Fibroblast of villous mesenchyme (primary cell): Measurements from ENCODE around the gene PCDHA5. TPM values are rescaled to one million over a fixed set of nuclear protein-coding genes. Genes with fewer than 3 reads are reported as not detected.
A peak's percentile ranks its signal among the peaks of the same experiment; 100 is the strongest.
"Not testable (repeated sequence)": the region's sequence is repeated elsewhere in the genome, so short reads cannot be mapped to it uniquely, and the experiment has no call there.

Experiments
- DNase-seq: peaks from one replicate; pipeline ENCODE4 v3.0.0-alpha.2; 2010; ENCODE audit warnings: low read depth
- H3K4me3 ChIP-seq: 2 replicates; pipeline ENCODE4 v1.5.1; 2011; ENCODE audit warnings: low read depth, mild to moderate bottlenecking, low read length
- CTCF ChIP-seq: IDR thresholded peaks from 2 replicates; pipeline ENCODE4 v1.5.1; 2012; ENCODE audit warnings: low read depth, mild to moderate bottlenecking, low read length; ENCODE audit not compliant: insufficient read depth
- total RNA-seq: library from RNA; depleted of rRNA; stranded (reverse); fragments of >200 nt; gene quantifications from 2 replicates; pipeline ENCODE4 v1.2.3, GENCODE V29; 2012

PCDHA5 gene
- total RNA-seq, 1 donor = under 0.01 TPM

DNA sequence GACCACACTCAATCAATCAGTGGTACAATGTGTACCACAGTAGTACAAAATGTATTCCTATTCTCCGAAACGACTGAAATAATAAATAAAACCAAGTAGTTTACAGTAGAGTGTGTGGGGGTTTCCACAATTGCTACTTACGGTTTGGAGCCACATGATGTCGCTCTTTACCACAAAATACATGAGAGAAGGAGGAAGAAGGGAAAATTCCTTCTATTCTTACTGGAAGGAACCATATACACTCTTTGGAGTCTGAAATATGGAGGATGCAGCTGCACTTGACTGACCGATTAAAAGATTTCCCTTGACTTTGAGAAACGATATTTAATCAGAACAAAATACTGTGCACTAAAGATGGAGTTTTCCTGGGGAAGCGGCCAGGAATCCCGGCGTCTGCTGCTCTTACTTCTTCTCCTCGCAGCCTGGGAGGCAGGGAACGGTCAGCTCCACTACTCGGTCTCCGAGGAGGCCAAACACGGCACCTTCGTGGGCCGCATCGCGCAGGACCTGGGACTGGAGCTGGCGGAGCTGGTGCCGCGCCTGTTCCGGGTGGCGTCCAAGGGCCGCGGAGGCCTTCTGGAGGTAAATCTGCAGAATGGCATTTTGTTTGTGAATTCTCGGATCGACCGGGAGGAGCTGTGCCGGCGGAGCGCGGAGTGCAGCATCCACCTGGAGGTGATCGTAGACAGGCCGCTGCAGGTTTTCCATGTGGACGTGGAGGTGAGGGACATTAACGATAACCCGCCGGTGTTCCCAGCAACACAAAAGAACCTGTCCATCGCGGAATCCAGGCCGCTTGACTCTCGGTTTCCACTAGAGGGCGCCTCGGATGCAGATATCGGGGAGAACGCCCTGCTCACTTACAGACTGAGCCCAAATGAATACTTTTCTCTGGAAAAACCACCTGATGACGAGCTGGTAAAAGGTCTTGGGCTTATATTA, 14.3 kb upstream of the PCDHA5 start, which contains the start of gene PCDHA4:
PCDHA4 (plus strand) TSS at position 235 of the 942 bp plus-strand sequence.
- DNase-seq = peak; percentile 19
- peak within 1 kb of the TSS; percentile 32 for H3K4me3 ChIP-seq

DNA sequence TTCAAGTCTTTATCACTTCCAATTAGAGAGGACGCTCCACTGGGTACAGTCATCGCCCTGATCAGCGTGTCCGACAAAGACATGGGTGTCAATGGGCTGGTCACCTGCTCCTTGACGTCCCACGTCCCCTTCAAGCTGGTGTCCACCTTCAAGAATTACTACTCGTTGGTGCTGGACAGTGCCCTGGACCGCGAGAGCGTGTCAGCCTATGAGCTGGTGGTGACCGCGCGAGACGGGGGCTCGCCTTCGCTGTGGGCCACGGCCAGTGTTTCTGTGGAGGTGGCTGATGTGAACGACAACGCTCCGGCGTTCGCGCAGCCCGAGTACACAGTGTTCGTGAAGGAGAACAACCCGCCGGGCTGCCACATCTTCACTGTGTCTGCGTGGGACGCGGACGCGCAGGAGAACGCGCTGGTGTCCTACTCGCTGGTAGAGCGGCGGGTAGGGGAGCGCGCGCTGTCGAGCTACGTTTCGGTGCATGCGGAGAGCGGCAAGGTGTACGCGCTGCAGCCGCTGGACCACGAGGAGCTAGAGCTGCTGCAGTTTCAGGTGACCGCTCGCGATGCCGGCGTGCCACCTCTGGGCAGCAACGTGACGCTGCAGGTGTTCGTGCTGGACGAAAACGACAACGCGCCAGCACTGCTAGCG, 13.0 kb upstream of the PCDHA5 start:
- not testable (repeated sequence) for H3K4me3 ChIP-seq, DNase-seq

More for the DNA sequence above, 14.3 kb upstream of the PCDHA5 start, which contains the start of gene PCDHA4:
- peak; percentile 38 for TF ChIP-seq CTCF

DNA sequence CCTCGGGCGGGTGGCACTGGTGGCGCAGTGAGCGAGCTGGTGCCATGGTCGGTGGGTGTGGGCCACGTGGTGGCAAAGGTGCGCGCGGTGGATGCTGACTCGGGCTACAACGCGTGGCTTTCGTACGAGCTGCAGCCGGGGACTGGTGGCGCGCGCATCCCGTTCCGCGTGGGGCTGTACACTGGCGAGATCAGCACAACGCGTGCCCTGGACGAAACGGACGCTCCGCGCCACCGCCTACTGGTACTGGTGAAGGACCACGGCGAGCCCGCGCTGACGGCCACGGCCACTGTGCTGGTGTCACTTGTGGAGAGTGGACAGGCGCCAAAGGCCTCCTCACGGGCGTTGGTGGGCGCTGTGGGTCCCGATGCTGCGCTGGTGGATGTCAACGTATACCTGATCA, 12.5 kb upstream of the PCDHA5 start:
- no peak for DNase-seq
- no peak overlapping the region for H3K4me3 ChIP-seq
- no peak for TF ChIP-seq CTCF

DNA sequence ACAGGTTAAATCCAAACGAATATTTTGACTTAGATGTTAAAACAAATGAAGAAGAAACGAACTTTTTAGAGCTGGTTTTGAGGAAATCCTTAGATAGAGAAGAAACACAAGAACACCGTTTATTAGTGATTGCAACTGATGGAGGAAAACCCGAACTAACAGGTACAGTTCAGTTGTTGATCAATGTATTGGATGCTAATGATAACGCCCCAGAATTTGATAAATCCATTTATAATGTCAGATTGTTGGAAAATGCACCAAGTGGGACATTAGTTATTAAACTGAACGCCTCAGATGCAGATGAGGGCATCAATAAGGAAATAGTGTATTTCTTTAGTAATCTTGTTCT, 842 bp downstream of the PCDHA5 start:
- no peak overlapping the region for H3K4me3 ChIP-seq
- DNase-seq = no peak
- TF ChIP-seq CTCF = no peak

DNA sequence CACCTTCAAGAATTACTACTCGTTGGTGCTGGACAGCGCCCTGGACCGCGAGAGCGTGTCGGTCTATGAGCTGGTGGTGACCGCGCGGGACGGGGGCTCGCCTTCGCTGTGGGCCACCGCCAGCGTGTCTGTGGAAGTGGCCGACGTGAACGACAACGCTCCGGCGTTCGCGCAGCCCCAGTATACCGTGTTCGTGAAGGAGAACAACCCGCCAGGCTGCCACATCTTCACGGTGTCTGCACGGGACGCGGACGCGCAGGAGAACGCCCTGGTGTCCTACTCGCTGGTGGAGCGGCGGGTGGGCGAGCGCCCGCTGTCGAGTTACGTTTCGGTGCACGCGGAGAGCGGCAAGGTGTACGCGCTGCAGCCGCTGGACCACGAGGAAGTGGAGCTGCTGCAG, 1.6 kb downstream of the PCDHA5 start:
- DNase-seq, H3K4me3 ChIP-seq: not testable (repeated sequence)

- TF ChIP-seq CTCF = no peak
- DNase-seq = no peak
- no peak overlapping the region for H3K4me3 ChIP-seq
These were observed 2.1 kb downstream of the PCDHA5 start for GRCh38 chr5:140823475-140823874.

- H3K4me3 ChIP-seq = no peak within 1 kb of the TSS
- TF ChIP-seq CTCF = peak; percentile 24
- DNase-seq = no peak
These were observed 6.4 kb downstream of the PCDHA5 start, which contains the start of gene PCDHA6 for GRCh38 chr5:140827704-140828361. TSS of gene PCDHA6 (plus strand) at chr5:140827960. CDS start at chr5:140828092, 132 bp downstream.
